Panc1 (cell line): Measurements from ENCODE around the gene INPP4B. TPM values are rescaled to one million over a fixed set of nuclear protein-coding genes. Genes with fewer than 3 reads are reported as not detected.

Experiments
- ATAC-seq: fragments of 200-7000 bp; cut with Tn5 transposase; 2 replicates; pipeline ENCODE4 v1.9.1; 2020; ENCODE audit warnings: mild to moderate bottlenecking, moderate library complexity
- BruUV-seq: library from RNA; stranded (reverse); fragments of 400-500 nt; replicated peaks from 2 replicates; lab custom pipeline; 2021; lab: Mats Ljungman, UMichigan
- CTCF ChIA-PET: fragments of 300-600 bp; sonication (Branson Sonifier 250); formaldehyde crosslinking; loops from one replicate; lab custom pipeline; 2022; ENCODE audit warnings: antibody characterized with exemption; lab: Charles Lee
- POLR2A ChIA-PET: fragments of 300-600 bp; sonication (Branson Sonifier 250); formaldehyde crosslinking; loops from one replicate; lab custom pipeline; 2022; ENCODE audit warnings: antibody characterized with exemption; lab: Charles Lee
- DNase-seq: peaks from one replicate; pipeline ENCODE4 v3.0.0-alpha.2; 2010; ENCODE audit warnings: low read depth, low spot score
- H3K27ac ChIP-seq: 2 replicates; pipeline ENCODE4 v1.5.1; 2011; ENCODE audit warnings: mild to moderate bottlenecking, low read length, inconsistent platforms
- H3K27me3 ChIP-seq: fragments of 200-500 bp; sonication (Bioruptor generic); 2 replicates; pipeline ENCODE4 v1.6.0; 2014; ENCODE audit warnings: low read length, inconsistent platforms; ENCODE audit not compliant: control insufficient read depth, insufficient read depth
- H3K36me3 ChIP-seq: fragments of 200-500 bp; sonication (Bioruptor generic); 2 replicates; pipeline ENCODE4 v1.5.1; 2014; ENCODE audit warnings: inconsistent platforms, mild to moderate bottlenecking, low read length, moderate library complexity; ENCODE audit not compliant: control insufficient read depth, insufficient read depth
- H3K4me1 ChIP-seq: 2 replicates; pipeline ENCODE4 v1.5.1; 2011; ENCODE audit warnings: inconsistent platforms, mild to moderate bottlenecking, low read length, moderate library complexity; ENCODE audit not compliant: control insufficient read depth, insufficient read depth
- H3K4me3 ChIP-seq, 2 experiments: 2 replicates each; pipeline ENCODE4 v1.5.1; 2011 to 2012; ENCODE audit warnings: low read depth in 2 of 2, low read length in 2 of 2, mild to moderate bottlenecking in 2 of 2, inconsistent platforms in 1 of 2, moderate library complexity in 1 of 2
- H3K9me3 ChIP-seq: fragments of 200-500 bp; sonication (Bioruptor generic); 2 replicates; pipeline ENCODE4 v1.5.1; 2014; ENCODE audit warnings: low read depth, mild to moderate bottlenecking, inconsistent platforms, low read length, moderate library complexity; ENCODE audit not compliant: control insufficient read depth, insufficient read depth
- CTCF ChIP-seq: fragments of 450-650 bp; IDR thresholded peaks from 2 replicates; pipeline ENCODE4 v1.5.1; 2017; ENCODE audit warnings: mild to moderate bottlenecking
- POLR2AphosphoS5 ChIP-seq: IDR thresholded peaks from 2 replicates; pipeline ENCODE4 v1.6.1; 2012; ENCODE audit warnings: mild to moderate bottlenecking, low read depth, low read length, moderate library complexity
- REST ChIP-seq, 2 experiments: IDR thresholded peaks; 2 replicates each; pipeline ENCODE4 v1.6.1; 2011 to 2012; ENCODE audit warnings: low read depth in 2 of 2, control low read depth in 1 of 2, low read length in 1 of 2, mild to moderate bottlenecking in 1 of 2, moderate library complexity in 1 of 2; ENCODE audit not compliant: insufficient read depth in 1 of 2
- SIN3A ChIP-seq: IDR thresholded peaks from 2 replicates; pipeline ENCODE4 v1.6.1; 2012; ENCODE audit warnings: low read depth, mild to moderate bottlenecking, low read length, moderate library complexity, borderline replicate concordance; ENCODE audit not compliant: insufficient read depth
- TCF7L2 ChIP-seq: IDR thresholded peaks from 2 replicates; pipeline ENCODE4 v1.6.1; 2011; ENCODE audit warnings: mild to moderate bottlenecking, low read depth, low read length, inconsistent platforms
- in situ Hi-C: cut with HindIII; loops from 2 replicates; pipeline ENCODE4 v1.10.0; 2016; ENCODE audit warnings: low sequenced_read_pairs, low pct_unique_long_range_greater_than_20kb
- intact Hi-C: fragments of 100-400 bp; cut with micrococcal nuclease; formaldehyde crosslinking; loops from one replicate; pipeline ENCODE4 v1.10.0; 2022; ENCODE audit not compliant: unreplicated experiment
- total RNA-seq: library from RNA; stranded (reverse); gene quantifications from one replicate; pipeline ENCODE4 v1.2.1, GENCODE V29; 2021; ENCODE audit not compliant: unreplicated experiment

INPP4B gene
- total RNA-seq, 1 experiment from 2014 or later, result 4.5 TPM

GRCh38 chr4:142420311-142421095 lies 425.6 kb downstream of the INPP4B start:
- no peak overlapping the region for H3K4me3 ChIP-seq
- H3K4me1 ChIP-seq, result no peaks in the 10 kb centered on the region
- no peak for DNase-seq
- in situ Hi-C loops, result no loop called here
- ChIA-PET POLR2A (no interaction called here), CTCF (no interaction called here)
- no peaks in the 10 kb centered on the region for H3K9me3 ChIP-seq
- no peaks in the 10 kb centered on the region for H3K27me3 ChIP-seq
- intact Hi-C loops, result no loop called here
- no peaks in the 10 kb centered on the region for H3K36me3 ChIP-seq
- TF ChIP-seq CTCF (no peak), TCF7L2 (no peak), REST (IDR thresholded peaks at IDR 0.05; ENCODE audit: insufficient read depth in 1 of 2, low read depth in 2 of 2, low read length in 1 of 2) (no peak), SIN3A (no peak), POLR2AphosphoS5 (no peak)
- no peak for ATAC-seq
- no TSS peak for BruUV-seq
- no peak overlapping the region for H3K27ac ChIP-seq

- TF ChIP-seq POLR2AphosphoS5 (no peak), CTCF (no peak), TCF7L2 (no peak), REST (IDR thresholded peaks at IDR 0.05; ENCODE audit: insufficient read depth in 1 of 2, low read depth in 2 of 2, low read length in 1 of 2) (no peak), SIN3A (no peak)
- CTCF ChIA-PET, result no interaction called here
- intact Hi-C loops, result no loop called here
- no peak for ATAC-seq
- in situ Hi-C loops, result no loop called here
- Histone ChIP-seq H3K4me3 (no peak overlapping the region), H3K27ac (no peak overlapping the region), H3K27me3 (no peaks in the 10 kb centered on the region), H3K9me3 (no peaks in the 10 kb centered on the region), H3K36me3 (no peaks in the 10 kb centered on the region), H3K4me1 (no peaks in the 10 kb centered on the region)
- BruUV-seq, result no TSS peak
- DNase-seq, result no peak
- POLR2A ChIA-PET, result no interaction called here
Observed at GRCh38 chr4:142419712-142420111, 426.4 kb downstream of the INPP4B start.
